Measurements from ENCODE around the gene MRGPRF.
A peak's percentile ranks its signal among the peaks of the same experiment; 100 is the strongest.

The MRGPRF gene

DNA sequence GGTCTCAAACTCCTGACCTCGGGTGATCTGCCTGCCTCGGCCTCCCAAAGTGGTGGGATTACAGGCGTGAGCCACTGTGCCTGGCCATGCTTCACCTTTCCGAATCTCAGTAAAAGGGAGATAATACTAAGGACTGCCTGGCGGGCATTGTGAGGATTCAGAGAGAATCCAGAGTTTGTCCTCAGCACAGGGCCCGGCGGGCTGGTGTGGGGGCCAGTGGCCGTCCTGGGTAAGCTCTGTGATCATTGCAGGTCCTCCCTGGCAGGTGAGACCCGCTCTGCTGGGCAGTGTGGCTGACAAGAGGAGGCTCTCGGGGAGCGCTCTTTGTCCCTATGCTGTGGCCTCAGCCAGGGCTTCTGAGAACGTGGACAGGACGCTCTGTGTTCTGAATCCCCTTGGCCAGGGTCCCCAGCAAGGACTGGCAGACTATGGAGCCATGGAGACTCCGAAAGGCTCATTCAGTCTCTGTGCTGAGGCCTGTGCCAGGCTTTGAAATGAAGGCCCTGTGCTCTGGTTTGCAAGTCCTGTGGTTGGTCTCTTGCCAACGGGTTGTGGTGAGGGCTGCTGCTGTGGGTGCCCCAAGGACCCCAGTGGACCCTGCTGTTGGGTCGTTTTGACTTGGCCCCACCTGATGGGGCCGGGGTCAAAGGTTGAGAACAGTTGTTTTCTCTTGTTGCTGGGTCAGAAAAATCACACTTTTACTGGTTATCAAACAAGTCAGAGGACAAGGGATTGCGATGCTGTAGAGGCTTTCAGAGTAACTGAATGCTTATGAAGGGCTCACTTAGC lies 37.7 kb upstream of the MRGPRF start:
- DNase-seq (ENCODE audit: low read depth in 4 of 4, low spot score in 1 of 4), result no peak

DNA sequence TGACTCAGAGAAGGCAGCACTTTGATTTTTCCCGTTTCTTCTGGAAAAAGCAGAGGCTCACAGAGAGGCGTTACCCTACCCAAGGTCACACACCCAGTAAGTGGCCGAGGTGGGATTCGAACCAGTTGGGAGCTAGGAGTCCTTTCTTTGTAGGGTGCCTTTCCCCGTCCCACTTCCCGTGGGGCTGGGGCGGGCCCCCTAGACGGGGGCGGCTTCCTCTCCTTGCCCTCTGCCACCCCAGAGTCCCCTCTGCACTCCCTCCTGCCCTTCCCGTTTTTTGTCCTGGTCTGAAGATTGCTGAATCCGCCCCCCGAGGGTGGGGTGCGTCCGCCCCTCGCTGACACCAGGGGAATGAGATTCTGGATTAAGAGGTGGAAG lies 36.4 kb upstream of the MRGPRF start:
- DNase-seq (ENCODE audit: low read depth in 4 of 4, low spot score in 1 of 4), result no peak

DNA sequence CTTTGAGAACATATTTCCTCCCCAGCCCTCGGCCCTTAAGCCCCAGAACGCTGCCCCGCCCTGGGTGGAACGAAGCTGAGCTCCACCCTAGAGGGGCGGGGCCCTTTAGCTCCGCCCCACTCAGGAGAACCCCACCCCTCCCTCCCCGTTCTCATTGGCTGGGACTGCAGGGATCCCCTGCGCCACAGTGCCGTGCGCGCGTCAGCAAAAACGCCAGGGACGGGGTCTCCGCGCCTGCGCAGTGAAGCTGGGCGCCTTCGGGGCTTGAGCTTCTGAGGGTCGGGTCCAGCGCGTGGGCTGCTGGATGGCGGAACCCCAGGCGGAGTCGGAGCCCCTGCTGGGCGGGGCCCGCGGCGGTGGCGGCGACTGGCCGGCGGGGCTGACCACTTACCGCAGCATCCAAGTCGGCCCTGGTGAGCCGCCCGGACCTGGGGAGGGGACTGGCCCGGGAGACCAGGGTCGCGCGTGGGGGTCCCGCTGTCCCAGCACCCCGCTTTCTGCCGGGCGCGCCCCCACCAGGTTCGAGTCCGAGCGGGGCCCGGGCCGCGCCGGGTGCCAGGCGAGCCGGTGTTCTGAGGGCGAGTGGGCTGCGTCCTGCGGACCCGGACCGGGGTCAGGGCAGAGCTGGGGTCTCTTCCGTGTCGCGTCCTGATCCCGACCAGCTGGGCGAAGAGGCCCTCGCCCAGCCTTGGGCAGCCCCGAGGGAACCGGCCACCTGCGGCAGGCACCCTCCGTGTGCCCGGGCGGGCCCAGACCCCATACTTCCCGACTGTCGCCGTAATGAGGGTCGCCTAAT lies 35.8 kb upstream of the MRGPRF start, which contains the start of gene TPCN2:
Gene TPCN2 (plus strand): TSS at position 239 of the 796 bp plus-strand sequence. CDS start 66 bp downstream, at position 305.
- peak; percentile 77 to 86 (median 82) for DNase-seq (ENCODE audit: low read depth in 4 of 4, low spot score in 1 of 4)

DNA sequence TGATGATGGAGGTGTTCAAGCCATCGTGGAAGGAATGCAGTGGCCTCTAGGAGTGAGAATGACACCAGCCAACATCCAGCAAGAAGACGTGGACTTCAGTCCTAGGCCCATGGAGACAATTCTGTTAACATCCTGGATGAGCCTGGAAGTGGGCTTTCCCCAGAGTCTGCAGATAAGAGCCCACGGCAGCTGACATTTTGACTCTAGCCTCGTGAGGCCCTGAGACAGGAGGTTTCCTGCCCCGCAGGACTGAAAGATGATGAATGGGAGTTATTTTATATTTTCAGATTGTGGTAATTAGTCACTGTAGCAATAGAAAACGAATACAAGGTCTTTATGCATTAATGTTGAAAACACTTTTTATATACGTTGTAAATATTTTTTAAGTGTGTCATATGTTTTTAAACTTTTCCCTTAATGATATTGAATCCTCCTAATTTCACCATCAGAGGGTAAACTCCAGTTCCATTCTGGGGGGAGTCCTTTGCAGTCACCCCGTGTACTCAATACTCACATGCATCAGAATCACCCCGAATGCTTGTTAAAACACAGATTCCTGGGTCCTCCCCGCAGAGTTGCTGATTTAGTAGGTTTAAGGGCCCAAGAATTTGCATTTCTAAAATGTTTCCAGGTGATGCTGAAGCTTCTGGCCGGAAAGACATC lies 35.1 kb upstream of the MRGPRF start:
- no peak for DNase-seq (ENCODE audit: low read depth in 4 of 4, low spot score in 1 of 4)

DNA sequence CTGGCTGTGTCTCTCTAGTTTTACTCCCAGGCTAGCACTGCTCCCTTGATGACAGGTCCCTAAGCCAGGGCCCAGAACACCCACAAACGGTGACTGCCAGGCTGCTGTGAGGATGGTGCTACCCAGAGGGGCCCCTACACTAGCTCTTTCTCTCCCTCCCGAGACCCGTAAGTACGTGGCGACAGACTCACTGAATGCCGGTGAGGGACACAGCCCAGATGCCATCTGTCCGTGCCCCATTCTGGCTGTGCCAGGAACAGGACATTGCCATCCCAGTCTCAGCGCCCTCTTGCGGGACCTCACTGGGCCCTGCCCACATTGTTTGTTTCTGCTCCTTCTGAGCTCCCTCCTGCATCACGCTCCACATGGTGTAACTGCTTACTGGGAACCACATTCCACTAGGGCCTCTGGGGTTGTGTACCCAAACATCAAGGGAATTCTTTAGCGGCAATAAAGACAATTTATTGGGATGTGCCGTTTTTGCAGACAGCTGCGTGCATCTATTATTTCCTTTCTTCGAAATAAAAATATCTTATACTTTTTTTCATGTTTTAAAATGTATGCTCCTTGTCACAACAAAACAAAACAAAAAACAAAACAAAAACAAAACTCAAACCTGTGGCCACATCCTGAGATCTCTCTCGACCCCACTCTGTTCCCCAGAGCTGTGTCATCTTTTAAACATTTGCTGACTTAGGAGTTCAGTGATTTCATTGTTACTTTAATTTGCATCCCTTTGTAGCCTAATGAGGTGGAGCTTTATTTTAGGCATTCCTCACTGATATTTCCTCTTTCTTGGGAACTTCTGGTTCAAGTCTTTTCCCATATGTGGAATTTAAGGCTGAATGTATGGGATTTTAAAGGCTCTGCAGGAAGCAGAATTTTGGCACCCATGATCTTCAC lies 31.3 kb upstream of the MRGPRF start:
- no peak for DNase-seq (ENCODE audit: low read depth in 4 of 4, low spot score in 1 of 4)

DNA sequence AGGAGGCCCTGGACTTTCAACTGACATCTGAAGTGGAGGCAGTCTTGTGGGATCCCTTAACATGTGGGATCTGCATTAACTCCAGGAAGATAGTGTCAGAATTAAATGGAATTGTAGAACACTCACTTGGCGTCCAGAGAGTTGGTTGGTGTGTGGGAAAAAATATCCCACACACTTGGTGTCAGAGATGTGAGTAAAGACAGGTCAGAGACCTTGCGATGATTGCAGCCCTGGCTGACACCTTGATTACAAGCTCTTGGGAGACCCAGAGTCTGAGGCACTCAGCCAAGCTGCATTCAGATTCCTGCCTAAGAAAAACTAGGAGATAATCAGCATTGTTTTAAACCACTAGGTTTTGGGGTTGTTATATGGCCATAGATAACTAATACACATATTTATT lies 28.5 kb upstream of the MRGPRF start:
- no peak for DNase-seq (ENCODE audit: low read depth in 4 of 4, low spot score in 1 of 4)

DNA sequence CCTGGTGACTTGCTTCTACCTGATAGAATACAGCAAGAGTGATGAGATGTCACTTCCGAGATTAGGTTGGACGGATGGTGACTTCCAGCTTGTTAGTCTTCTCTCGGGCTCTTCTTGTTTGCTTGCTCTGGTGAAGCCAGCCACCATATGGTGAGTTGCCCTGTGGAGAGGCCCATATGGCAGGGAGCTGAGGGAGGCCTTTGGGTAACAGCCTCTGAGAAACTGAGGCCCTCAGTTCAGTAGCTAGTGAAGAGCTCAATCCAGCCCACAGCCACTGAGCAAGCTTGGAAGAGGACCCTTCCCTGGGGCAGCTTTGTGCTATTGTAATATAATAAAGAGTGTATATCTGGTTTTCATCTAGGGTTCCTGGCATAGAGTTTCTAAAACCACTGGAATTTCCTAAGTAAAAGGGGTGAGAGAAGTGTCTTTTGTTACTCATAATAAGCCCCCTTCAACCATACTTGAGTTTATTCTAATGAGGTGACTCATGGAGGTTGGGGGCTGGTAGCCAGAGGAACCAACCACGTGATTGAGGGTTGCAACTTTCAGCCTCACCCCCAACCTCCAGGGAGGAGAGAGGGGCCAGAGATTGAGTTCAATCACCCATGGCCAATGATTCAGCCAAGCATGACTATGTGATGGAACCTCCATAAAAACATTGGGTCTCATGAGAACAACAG lies 27.7 kb upstream of the MRGPRF start:
- DNase-seq (ENCODE audit: low read depth in 4 of 4, low spot score in 1 of 4), result peak in 1 of 4 experiments; percentile 30

DNA sequence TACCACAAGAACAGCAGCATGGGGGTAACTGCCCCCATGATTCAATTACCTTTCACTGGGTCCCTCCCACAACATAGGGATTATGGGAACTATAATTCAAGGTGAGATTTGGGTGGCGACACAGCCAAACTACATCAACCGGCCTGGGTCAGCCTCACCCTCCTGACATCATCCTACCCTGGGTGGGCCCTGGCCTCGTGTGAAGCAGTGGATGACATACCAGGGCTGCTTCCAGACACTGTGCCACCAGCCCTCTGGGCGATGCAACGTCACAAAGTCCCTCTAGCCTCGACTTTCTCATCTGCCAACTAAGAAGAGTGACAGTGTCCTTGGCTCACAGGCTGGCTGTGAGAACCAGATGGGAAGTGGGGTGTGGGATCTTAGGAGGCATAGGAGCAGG lies 27.0 kb upstream of the MRGPRF start:
- DNase-seq (ENCODE audit: low read depth in 4 of 4, low spot score in 1 of 4), result no peak

DNA sequence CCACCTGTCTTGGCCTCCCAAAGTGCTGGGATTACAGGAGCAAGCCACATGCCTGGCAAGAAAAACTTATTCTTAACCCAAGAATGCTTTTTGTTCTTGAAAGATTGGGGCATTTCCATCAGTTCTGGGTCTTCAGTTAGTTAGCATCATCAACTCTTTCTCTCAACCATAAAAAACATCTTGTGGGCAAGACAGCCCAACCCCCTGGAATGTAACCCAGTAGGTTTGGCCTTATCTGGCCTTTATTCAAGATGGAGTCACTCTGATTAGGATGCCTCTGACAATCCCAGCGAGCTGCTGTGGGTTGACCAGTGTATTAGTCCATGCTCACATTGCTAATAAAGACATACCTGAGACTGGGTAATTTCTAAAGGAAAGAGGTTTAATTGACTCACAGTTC lies 26.5 kb upstream of the MRGPRF start:
- DNase-seq (ENCODE audit: low read depth in 4 of 4, low spot score in 1 of 4), result no peak

DNA sequence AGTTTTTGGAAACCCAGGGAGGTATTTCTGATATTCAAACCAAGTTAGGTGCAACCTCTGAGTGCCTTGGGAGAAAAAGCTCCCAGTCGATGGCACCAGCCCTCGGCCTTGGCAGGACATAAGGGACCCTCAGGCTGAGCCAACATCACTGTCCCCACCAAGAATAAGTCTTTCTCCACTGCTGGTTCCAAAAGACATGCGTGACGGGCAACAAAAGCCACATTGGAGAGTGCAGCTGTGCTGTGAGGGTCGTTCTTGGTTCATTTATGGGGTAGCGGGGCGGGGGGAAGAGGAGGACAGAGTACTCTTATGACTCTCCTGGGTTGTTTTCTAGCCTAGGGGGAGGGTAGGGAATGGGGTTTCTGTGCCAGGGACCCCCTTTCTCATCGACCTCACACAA lies 24.5 kb upstream of the MRGPRF start:
- no peak for DNase-seq (ENCODE audit: low read depth in 4 of 4, low spot score in 1 of 4)

DNA sequence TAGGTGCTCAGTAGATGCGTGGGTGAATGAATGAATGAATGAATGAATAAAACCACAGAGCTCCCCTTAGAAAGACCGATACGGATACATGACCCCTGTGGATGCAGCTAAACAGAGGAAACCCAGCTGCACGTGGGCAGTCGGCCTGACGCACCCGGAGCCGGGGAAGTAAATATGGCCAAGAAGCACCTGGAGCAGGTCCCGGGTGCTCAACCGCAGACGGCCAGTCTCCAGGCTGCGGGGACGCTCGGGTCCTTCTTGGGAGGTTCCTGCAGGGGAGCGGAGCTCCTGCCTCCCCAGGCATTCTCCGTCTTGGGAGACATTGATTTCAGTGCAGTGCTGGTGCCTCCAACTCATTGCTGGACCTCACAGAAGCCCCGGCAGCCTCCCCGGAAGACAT lies 24.0 kb upstream of the MRGPRF start:
- DNase-seq (ENCODE audit: low read depth in 4 of 4, low spot score in 1 of 4), result no peak

DNA sequence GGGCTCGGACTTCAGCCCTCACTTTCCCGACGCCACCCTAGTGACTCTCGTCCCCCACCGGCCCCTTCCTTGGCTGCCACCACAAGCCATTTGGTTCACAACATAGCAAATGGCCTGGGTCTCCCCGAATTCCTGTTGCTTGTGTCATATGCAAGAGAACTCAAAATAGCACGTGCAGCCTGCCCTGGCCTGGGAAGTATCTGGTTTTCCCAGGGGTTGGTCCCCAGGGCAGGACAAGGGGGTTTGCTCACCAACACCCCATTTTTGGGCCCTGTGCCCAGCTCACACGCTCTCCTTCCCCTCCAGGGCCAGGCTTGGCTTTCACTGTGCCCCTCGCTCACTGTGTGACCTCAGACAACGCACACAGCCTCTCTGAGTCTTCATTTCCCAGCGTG lies 22.9 kb upstream of the MRGPRF start:
- no peak for DNase-seq (ENCODE audit: low read depth in 4 of 4, low spot score in 1 of 4)

DNA sequence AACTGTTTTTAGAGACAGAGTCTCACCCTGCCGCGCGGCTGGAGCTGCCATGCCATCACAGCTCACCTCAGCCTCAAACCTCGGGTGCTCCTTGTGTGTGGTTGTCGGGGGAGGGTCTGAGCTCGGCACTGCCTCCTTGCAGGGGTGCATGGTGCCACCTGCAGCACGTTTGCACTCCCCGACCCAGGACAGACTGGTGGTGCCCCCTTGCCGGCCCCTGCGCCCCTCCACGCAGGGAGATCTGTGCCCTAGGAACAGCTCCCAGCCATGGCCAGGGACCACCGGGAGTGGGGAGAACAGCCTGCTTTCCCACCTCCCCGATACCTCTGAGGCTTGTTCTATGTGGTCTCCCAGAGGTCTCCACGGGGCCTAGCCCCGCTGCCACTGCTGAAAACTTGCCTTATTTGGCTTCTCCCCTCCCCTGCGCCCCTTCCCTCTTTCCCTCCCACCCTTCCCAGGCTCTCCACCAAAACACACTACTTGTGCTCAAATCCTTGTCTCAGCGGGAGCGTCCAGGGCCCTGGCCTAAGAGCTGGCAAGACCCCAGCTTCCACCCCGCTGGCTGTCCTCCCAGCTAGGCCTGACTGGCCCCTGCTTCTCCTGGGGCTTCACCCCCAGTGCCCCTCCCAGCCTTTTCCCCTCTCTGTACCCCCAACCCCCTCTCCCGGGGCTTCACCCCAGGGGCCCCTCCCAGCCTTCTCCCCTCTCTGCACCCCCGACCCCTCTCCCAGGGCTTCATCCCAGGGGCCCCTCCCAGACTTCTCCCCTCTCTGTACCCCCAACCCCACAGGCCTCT lies 22.3 kb upstream of the MRGPRF start:
- no peak for DNase-seq (ENCODE audit: low read depth in 4 of 4, low spot score in 1 of 4)

DNA sequence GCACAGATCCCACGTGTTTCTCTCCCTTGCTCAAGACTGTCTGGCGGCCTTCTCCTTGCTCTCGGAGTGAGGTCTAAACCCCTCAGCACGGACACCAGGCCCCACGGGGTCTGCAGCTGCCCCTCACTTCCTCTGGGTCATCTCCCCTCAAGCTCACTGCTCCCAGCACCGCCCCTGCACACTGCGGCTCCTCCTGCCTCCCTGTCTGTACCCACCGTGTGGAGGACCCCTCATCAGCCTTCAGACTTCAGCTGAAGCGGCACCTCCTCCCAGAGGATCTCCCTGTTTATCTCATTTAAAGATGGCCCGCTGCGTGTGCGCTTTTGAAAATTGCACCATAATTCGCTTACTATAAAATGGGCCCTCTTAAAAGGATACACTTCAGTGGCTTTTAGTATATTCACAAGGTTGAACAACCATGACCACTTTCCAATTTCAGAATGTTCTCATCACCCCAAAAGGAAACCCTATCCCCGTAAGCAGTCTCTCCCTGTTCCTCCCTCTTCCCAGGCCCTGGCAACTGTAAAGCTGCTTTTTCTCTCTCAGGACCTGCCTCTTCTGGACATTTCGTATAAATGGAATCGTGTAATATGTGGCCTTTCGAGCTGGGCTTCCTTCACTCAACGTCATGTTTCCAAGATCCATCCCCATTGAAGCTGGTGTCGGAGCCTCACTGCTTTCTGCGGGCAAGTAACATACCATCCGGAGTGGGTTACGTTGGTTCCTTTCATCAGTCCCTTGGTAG lies 21.2 kb upstream of the MRGPRF start:
- DNase-seq (ENCODE audit: low read depth in 4 of 4, low spot score in 1 of 4), result no peak

DNA sequence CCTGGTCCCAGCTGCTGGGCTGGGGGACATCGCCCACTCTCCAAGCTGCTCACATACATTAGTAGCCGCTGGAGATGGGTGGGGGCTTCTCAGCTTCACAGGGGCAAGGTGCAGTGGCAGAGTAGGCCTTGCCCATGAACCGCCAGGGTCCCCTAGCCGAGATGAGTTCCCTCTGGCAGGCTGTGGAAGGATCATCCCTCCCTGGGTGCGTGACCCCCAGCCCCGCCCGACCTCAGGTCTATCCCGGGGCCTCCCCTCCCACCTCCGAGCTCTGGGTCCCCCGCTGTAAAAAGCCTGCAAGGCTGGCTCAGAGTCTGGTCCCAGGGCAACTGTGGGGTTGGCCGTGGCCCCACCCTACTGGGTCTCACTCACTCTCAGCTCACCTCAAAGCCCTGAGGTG lies 20.4 kb upstream of the MRGPRF start:
- DNase-seq (ENCODE audit: low read depth in 4 of 4, low spot score in 1 of 4), result no peak

DNA sequence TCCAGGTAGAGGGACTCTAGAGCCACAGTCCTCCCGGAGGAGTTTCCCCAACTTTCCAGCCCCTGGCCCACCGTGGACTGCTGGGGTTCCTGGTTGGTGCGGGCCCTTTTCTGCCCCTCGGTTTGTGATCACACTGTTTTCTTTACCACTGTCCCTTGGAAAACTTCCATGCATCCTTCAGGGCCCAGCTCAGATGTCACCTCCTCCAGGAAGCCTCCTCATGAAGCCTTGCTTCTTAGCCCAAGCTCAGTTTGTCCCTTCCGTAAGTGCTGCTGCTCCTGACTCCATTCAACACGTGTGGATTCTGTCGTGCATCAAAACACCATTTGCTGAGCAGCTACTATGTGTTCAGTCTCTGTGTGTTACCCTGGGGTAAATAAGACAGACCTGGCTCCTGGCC lies 19.8 kb upstream of the MRGPRF start:
- no peak for DNase-seq (ENCODE audit: low read depth in 4 of 4, low spot score in 1 of 4)

DNA sequence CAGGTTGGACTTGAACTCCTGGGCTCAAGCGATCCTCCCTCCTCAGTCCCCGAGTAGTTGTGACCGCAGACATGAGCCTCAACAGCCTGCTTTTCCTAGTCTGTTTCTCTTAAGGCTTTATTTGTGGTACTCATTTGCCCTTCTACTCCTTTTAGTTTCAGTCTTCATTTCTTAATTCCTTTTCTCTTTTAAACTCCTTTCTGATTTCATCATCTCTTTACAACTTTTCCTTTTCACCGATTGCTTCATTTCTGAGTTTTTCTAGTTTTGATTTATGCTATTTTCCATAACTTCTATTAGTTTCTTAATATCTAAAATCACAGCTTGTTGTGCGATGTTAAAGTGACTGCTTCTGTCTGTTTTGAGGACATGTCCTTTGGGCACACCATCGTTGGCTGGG lies 17.3 kb upstream of the MRGPRF start:
- no peak for DNase-seq (ENCODE audit: low read depth in 4 of 4, low spot score in 1 of 4)

DNA sequence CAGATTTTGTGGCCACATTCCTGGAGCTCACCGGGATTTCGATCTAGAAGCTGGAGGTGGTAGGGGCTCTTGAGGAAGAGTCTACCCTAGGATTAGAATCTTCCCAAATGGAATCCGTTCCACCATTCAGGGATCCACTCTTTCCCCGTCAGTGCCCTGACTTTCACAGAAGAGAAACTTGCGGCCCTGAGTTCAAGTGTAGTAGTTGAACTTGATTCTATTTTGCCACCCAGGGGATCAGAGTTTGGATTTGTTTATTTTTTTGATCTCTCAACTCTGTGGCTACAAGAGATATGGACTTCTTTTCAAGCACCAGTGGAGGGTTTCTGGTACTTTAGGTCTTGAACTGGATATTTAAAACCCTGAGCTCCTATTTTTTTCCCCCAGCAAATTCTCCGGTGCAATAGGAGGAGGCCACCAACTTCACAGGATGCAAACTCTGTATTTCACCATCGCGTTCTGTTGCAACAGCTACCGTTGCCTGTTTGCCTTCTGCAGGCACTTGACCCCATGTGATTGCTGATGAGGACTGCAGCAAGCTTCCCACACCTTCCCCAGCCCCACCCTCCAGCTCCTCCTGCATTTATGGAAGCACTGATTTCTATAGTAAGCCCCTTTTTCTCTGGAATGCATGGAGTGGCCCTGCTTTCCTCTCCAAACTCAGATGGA lies 14.8 kb upstream of the MRGPRF start:
- no peak for DNase-seq (ENCODE audit: low read depth in 4 of 4, low spot score in 1 of 4)
